Stimulated activated CD8-positive, alpha-beta memory T cell treated with anti-CD3 and anti-CD28 coated beads, Interleukin-15, amount 100 ng/mL, for 4 hours (primary cell): ENCODE data around the gene DGCR8.

Experiments
- DNase-seq, 2 donors: peaks; one replicate each; pipeline ENCODE4 v3.0.0-alpha.2; 2020; ENCODE audit warnings: low read depth in 2 of 2

Gene DGCR8

DNA sequence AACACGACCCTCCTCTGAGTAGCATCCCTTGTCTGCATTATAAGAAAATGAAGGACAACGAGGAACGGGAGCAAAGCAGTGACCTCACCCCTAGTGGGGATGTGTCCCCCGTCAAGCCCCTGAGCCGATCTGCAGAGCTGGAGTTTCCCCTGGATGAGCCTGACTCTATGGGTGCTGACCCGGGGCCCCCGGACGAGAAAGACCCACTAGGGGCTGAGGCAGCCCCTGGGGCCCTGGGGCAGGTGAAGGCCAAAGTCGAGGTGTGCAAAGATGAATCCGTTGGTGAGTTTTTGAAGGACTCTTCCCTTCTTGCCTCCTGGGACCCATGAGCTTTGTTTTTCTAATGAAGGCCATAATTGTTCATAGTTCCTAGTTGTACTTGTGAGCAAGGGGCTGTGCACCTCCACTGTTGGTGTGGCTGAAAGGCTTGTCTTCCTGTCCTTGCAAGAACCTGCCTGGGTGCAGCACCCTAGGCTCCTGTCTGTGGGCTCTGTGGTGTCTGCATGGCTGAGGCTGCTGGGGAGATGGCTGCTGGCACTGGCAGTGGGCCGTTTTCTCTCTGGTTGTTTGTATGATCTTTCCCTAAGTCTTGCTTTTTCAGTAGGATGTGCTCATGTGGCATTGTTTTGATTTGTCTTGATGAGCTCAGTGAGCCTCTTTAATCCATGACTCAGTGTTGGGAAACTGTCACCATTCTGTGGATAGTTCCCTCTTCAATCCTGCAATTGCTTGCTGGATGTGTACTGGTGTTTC lies 10.1 kb downstream of the DGCR8 start:
- no peak for DNase-seq

DNA sequence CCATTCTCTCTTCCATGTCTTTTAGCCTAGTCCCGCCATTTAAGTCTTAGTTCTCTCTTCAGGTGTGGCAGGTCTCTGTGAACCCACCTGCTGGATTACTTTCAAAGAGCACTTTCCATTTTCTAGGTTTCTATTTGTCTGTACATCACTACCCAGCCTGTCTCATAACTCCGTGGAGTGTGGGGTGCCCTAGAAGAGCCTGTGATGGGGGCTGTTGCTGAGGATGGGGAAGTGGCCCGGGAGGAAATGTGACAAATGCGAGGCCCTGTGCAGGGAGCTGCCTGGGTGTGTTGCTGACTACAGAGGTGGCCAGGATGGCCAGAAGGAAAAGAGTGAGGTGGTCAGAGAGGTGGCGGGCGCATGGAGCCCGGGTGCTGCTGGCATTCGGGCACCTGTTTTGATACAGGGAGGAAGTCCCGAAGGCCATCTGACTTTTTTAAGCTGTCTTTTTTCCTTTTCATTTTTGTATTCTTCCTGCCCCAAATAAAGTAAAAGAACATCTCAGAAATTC lies 10.7 kb downstream of the DGCR8 start:
- DNase-seq, result no peak

DNA sequence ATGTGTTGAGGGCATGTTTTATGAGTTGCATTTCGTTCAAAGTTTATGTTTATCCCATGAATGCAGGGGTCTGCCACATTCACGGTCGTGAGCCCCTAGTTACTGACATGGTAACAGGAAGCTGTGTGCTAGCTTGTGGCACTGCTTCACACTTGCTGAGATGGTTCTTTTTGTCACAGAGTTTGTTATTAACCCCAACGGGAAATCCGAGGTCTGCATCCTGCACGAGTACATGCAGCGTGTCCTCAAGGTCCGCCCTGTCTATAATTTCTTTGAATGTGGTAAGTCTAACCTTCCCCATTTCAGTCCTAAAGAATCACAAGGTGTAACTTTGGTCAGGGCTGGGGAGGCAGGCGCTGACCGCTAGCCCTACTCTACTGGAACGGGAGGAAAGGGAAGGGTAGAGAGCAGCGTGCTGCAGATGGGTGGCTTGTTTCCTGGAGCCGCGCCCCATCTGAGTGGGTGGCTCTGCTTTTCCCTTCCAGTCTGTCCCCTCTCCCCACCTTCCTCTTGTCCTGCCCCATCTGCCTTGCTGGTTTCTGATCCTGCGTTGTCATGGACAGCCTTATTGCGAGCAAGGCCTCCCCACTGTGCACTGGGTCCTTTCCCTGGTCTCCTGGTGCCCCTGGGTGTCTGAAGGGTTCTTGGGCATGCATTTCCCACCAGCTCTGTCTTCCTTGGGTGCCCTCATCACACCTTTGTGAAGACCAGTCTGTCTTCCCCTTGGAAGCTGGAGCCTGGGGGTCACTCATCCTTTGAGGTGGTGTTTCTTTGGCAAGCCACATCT lies 11.8 kb downstream of the DGCR8 start:
- no peak for DNase-seq

DNA sequence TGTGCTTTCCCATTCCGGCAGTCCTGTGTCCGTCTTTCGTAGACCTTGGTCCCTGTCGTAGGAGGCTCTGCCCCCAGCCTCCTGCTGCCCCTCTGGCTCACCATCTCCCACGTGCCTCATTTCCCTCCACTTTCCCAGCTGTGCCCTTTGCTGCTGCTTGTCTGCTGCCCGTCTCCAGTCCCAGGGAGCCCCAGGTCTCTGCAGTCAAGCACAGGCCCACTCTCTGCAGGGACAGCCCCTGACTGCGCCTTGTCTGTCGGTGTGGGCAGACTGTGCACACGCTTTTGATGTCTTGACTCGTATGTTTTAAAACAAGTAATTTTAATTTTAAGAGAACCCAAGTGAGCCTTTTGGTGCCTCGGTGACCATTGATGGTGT lies 12.4 kb downstream of the DGCR8 start:
- DNase-seq, result no peak

DNA sequence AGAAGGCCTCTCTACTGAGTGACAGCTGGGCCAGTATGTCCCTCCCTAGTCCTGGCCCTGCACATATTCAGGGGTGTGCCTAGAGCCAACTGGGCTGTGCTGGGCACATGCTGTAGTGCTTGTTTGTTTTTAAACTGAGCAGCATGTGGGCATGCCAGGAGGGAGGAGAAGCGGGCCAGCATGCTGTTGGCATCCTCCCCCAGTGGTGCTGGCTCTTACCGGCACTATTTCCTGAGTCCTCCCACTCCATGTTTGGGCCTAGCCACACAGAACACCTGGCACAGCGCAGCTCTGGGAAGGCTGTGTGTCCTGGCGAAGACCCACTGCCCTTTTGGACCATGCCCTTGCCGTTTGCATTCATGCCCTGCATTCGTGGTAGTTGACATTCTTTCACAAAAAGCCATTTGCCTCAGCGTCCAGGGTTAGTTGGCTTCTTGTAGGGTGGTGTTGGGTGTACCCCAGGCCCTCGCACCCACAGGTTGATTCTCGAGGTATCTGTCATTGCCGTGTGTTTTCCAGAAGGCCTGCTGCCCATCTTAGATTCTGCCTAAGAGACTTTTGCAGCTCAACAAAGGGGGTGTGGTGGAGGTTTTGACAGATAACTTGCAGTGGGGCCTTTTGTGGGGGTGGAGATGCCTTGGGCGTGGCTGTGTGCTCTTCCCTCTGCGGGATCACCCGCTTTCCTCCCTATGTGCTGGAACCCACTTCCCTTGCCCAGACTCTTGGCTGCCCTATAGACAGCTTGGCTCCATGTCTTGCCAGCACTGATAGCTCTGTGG lies 13.6 kb downstream of the DGCR8 start:
- no peak for DNase-seq

DNA sequence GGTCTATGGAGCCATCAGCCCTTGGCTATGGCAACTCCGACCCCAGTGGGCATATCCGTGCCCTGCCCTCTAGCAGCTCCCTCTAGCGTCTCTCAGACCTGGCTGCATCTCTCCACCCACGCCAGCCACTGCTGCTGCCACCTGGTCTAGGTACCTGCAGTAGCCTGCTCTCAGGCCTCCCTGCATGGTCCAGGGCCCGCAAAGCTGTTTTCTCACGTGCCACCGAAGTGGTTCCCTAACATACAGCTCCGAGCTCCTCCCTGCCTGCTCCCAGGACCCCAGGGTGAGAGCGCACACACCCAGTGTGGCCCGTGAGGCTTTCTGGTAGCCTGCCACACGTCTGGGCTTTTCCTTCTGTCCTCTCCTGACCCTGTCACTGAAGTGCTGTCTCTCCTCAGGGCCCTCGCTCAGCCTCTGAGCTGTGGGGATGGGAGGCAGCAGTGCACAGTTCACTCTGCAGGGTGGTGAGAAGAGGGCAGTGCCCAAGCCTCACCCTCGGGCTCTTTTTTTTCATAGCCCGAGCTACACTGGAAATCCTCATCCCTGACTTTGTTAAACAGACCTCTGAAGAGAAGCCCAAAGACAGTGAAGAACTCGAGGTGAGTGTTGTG lies 14.3 kb downstream of the DGCR8 start:
- DNase-seq, result no peak

DNA sequence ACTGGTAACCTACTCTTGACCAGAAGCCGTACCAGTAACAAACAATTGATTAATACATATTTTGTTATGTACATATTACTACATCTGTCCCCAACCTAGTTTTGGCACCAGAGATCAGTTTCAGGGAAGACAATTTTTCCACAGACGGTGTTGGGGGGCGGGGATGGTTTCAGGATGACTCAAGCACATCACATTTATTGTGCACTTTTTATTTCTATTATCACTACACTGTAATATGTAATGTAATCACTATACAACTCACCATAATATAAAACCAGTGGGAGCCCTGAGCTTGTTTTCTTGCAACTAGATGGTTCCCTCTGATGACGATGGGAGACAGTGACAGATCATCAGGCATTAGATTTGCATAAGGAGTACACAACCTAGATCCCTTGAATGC lies 15.5 kb downstream of the DGCR8 start:
- DNase-seq, result no peak

DNA sequence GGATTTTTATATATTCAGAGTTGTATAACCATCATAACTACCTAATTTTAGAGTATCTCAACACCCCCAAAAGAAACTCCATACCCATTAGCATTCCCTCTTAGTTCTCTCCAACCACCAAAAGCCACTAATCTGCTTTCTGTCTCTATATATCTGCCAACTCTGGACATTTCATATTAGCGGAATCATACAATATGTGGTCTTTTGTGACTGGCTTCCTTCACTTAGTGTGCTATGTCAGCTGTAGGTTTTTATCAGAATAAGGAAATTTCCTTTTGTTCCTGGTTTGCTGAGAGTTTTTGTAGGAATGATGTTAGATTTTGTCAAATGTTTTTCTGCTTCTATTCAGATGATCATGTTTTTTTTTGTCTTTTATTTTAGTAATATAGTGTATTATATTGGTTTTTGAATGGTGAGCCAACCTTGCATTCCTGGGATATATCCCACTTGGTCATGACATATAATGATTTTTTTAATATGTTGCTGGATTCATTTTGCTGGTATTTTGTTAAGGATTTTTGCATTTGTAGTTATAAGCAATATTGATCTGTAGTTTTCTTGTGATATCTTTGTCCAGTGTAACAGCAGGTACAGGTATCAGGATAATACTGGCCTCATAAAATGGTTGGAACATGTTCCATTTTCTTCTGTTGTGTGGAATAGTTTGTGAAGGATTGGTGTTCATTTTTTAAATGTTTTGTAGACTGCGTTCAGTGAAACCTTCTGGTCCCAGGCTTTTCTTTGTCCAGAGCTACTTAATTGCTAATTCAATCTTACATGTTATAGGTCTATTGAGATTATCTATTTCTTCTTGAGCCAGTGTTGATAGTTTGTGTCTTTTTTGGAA lies 16.8 kb downstream of the DGCR8 start:
- no peak for DNase-seq

DNA sequence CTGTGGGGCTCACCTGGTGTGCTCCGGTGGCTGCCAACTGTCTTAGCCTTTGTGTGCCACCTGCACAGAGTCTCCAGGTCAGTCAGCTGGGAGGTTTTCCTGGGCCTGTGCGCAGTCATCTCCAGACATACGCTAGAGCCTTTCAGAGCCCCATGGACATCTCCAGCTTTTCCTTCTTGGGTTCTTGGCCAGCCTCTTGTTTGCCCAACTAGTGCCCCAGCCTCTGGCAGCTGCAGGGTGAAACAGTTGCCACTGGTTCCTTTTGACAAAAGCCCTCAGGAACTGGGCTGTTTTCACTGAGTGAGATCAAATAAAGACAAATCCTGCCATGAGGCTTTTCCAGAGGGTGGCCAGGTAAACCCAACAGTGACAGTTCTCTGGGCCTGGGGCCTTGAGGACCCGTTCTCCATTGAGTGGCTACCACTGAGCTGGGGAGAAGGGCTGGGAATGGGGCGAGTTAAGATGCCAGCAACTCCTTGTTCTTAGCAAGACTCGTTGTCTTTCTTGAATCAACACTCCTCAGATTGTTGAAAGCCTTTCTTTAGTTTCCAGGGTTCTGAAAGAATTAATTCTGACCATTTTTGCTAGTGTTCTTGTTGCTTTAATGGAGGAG lies 19.2 kb downstream of the DGCR8 start:
- no peak for DNase-seq

DNA sequence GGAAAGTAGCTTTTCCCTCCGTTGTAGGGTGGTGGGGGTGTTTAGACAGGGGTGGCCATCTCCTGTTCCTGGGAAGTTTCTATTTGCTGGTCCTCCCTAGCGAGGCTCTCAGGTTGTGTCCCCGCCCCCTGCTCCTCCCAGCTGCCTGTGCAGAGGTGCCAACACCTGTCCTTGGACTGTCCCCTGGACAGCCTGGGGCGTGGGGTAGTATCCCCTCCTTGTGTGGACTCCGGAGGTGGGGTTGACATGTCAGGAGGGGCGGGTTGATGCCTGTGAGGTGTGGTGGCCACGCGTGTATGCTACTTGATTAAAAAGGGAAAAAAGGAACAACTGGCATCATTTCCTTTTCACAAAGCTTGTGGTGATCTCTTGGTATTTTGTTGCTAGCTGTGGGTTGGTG lies 21.6 kb downstream of the DGCR8 start:
- DNase-seq, result no peak

DNA sequence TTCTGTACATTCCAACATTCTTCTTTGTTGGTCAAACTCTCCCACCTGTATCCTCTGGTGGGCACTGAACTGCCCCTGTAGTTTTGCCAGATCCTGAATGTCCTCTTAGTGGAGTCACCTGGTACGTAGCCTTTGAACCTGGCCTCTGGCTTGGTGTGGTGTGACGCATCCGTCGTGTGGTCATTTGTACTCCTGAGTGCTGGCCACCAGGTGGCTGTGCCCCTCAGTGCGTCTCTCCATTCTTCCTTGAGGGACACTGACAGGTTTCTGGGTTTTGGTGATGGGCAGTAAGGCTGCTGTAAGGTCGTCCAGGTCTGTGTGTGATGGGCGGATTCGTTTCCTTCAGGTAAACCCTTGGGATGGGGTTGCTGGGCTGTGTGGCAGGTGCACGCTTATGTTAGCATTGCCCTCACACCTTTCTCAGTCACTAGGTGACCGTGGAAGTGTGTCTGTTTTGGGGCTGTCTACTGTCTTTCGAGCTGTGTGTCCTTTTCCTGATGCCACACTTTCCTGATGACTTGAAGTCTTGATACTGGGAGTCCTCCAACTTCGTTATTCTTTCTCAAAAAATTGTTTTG lies 22.3 kb downstream of the DGCR8 start:
- no peak for DNase-seq

DNA sequence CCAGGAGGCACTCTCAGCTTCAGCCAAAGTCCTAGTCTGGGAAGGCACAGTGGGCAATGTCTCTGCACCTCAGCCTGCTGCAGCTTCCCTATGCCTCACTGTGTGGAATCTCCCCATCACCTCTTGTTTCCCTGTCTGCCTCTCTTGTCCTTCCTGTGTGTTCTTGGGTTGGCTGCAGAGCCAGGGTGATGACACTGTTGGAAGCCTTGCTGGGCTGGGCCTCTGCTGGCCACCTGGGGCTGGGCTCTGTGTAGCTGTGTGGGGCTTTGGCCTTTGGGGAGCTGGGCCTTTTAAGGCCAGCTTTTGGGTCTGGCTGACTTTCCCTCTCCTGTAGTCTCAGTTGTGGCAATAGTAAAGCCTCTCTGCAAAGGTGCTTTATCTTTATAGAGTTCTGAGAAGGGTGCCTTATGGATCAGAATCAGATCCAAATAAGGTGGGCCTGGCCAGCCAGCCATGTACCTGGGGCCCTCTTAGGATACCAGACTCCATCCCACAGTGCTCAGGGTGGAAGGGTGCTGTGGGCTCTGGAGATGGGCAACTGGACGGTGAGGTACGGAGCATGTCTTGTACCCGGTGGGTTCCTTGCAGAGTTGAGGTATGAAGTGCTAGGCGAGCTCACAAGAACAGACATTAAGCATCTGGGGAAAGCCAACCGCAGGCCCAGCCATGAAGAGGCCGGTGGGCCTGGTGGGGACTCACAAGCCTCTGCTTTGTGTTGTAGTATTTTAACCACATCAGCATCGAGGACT lies 25.6 kb downstream of the DGCR8 start:
- no peak for DNase-seq

DNA sequence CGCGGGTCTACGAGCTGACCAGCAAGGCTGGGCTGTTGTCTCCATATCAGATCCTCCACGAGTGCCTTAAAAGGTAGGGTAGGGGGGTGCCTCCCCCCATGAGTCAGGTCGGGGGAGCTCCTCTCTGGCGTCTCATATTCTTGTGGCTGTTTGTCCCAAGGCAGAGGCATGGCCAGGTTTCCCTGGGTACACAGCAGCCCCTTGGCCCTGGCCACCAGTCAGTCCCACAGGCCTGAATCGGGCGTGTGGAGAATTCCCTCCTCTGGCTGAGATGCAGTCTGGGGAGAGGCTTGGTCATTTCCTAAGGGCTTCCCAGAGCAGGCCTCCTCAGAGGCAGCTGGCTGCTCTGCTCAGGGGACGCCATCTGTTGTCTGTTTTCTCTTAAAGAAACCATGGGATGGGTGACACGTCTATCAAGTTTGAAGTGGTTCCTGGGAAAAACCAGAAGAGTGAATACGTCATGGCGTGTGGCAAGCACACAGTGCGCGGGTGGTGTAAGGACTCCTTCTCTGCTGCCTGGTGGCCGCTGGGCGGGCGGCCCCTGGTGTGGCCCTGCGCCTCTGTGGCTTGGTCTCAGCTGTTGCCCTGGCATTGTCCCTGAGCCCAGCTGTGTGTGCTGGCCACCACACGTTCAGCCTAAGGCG lies 26.3 kb downstream of the DGCR8 start:
- no peak for DNase-seq

DNA sequence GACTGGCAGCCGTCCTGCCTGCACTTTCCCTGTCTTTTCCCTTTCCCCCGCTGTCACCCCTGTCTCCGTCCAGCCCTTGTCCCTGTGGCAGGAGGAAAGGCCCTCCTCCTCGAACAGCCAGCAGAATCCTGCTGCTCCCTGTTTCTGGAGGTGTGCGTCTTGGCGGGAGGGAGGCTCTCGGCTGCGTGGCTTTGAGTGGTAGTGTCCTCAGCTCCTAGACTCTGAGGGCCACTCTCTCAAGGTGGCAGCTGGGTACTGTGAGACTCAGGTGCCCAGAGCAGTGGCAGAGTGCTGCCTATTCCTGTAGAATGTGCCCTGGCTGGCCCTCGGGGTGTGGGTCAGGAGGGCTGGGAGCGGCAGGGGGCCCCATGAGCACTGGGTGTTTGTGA lies 26.8 kb downstream of the DGCR8 start:
- no peak for DNase-seq

DNA sequence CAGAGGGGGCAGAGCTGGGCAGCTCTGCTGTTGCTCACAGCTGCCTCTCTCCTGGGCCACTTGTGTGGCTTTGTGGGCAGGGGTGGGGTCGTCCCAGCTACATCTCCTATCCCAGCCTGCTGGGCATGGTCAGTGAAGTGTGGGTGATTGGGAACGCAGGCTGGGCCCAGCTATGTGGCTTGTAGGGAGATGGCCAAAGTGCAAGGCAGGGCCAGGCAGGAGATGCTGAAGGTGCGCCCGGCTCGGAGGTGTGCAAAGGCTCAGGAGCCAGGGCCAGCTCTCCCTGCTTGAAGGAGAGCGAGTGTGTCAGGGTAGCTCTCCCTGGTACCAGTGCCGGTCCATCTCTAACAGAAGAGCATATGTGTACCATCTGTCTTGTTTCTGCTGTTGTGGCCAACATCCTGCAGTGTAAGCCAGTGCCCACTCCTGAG lies 27.4 kb downstream of the DGCR8 start:
- DNase-seq, result no peak

DNA sequence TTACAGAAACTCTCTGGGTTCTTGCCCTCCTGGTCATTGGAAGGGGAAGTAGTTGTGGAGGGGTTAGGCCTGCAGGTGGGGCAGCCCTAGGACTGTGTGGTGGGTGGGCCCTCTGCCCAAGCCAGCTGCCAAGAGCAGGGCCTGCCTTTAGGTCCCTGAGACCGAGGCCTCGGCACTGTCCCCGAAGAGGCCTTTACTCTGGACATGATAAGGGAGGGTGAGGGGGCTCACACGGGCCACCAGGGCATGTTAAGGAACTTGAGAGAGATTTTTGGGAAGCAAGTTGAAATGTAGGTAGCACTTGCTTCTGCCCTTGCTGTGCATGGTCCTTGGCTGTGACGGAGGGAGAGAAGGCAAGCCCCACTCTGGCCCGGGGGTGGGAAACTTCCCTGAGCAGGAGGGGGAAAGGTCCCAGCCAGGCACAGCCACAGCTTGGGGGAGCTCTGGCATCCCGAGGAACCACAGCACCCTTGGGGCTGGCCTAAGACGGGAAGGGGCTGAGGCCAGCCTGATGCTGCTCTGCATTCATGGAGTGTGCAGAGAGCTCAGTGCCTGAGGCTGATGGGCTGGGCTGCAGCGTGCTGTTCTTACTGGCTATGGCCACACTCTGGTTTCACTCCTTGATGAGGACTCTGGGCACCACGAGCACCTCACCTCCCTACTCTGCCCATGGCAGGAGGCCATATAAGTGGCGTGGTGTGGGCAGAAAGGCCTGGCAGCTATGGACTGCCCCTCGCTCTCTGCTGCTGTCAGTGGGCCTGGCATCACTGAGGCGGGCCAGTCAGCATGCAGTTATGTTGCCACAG lies 28.1 kb downstream of the DGCR8 start:
- DNase-seq, result no peak

DNA sequence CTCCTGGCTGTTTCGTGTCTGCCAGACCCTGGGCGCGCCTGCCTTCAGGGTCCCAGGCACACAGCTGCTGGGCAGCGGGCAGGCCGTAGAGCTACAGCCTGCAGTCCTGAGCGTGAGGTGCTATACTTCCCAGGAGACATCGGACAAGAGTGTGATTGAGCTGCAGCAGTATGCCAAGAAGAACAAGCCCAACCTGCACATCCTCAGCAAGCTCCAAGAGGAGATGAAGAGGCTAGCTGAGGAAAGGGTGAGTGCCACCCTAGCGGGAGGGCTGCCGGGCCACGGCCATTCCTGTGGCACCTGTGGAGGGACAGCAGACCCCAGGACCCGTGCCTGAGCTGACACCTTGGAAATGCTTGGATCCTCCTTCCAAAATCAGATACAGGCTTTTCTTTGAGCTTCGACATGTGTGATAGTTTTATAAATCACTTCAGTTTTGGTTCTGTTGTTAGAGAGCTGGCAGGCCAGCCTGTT lies 28.8 kb downstream of the DGCR8 start:
- no peak for DNase-seq
